GM12878 (cell line): ENCODE results near the gene IL22RA2. TPM values are rescaled to one million over a fixed set of nuclear protein-coding genes. Genes with fewer than 3 reads are reported as not detected.

Experiments used
- ATAC-seq: fragments of 200-7000 bp; cut with Tn5 transposase; 3 replicates; pipeline ENCODE4 v1.9.1; 2020; ENCODE audit warnings: mild to moderate bottlenecking, moderate library complexity
- Bru-seq: library from RNA; stranded (reverse); fragments of 400-500 nt; gene quantifications from one replicate; lab custom pipeline; 2021; lab: Mats Ljungman, UMichigan
- BruChase-seq, 2 experiments: library from RNA; stranded (reverse); fragments of 400-500 nt; gene quantifications; one replicate each; lab custom pipeline; 2021; lab: Mats Ljungman, UMichigan
- BruUV-seq: library from RNA; stranded (reverse); fragments of 400-500 nt; replicated peaks from 2 replicates; lab custom pipeline; 2021; lab: Mats Ljungman, UMichigan
- CTCF ChIA-PET: fragments of 300-600 bp; sonication (Branson Sonifier 250); formaldehyde crosslinking; extraction: SDS; loops from one replicate; lab custom pipeline; 2021; ENCODE audit warnings: inconsistent platforms; lab: Yijun Ruan, JAX
- POLR2A ChIA-PET: fragments of 350-600 bp; formaldehyde crosslinking; extraction: SDS; loops from one replicate; lab custom pipeline; 2021; ENCODE audit warnings: inconsistent platforms; lab: Charles Lee
- RAD21 ChIA-PET: fragments of 300-600 bp; sonication (Branson Sonifier 250); formaldehyde crosslinking; loops from one replicate; lab custom pipeline; 2023; ENCODE audit warnings: antibody characterized with exemption; ENCODE audit not compliant: unreplicated experiment; lab: Charles Lee
- SMC1A ChIA-PET: fragments of 300-600 bp; sonication (Branson Sonifier 250); formaldehyde crosslinking; loops from one replicate; lab custom pipeline; 2023; ENCODE audit not compliant: unreplicated experiment, uncharacterized antibody; lab: Charles Lee
- DNase-seq: peaks from one replicate; pipeline ENCODE4 v3.0.0-alpha.2; 2011; ENCODE audit warnings: low read depth, low spot score
- FAIRE-seq: peaks from 3 replicates; lab custom pipeline; 2011; peaks lifted over from hg19 to GRCh38; lab: Jason Lieb, UNC
- H2AFZ ChIP-seq: 2 replicates; pipeline ENCODE4 v1.6.0; 2011; ENCODE audit warnings: low read depth, low read length, control low read depth; ENCODE audit not compliant: control insufficient read depth
- H3K27ac ChIP-seq: 2 replicates; pipeline ENCODE4 v1.5.1; 2011; ENCODE audit warnings: control low read depth; ENCODE audit not compliant: control insufficient read depth, insufficient read depth
- H3K27me3 ChIP-seq, 2 experiments: replicated peaks in 1 of 2; 2 replicates each; pipeline versions ENCODE4 v1.6.0 to v1.6.1; 2011; ENCODE audit warnings: low read length in 1 of 2; ENCODE audit not compliant: control insufficient read depth in 2 of 2, insufficient read depth in 2 of 2
- H3K36me3 ChIP-seq, 2 experiments: 2 replicates each; pipeline ENCODE4 v1.5.1; 2011; ENCODE audit warnings: low read length in 1 of 2; ENCODE audit not compliant: control insufficient read depth in 2 of 2, insufficient read depth in 2 of 2
- H3K4me1 ChIP-seq: 2 replicates; pipeline ENCODE4 v1.6.1; 2011; ENCODE audit warnings: mild to moderate bottlenecking, low read length, moderate library complexity, mixed read lengths; ENCODE audit not compliant: control insufficient read depth, insufficient read depth
- H3K4me2 ChIP-seq: 2 replicates; pipeline ENCODE4 v1.6.0; 2011; ENCODE audit warnings: control low read depth; ENCODE audit not compliant: control insufficient read depth, insufficient read depth
- H3K4me3 ChIP-seq: fragments of 200-600 bp; sonication (generic); 2 replicates; pipeline ENCODE4 v1.5.1; 2016
- H3K79me2 ChIP-seq: 2 replicates; pipeline ENCODE4 v1.6.0; 2011; ENCODE audit warnings: low read length; ENCODE audit not compliant: control insufficient read depth, insufficient read depth
- H3K9ac ChIP-seq: 2 replicates; pipeline ENCODE4 v1.8.0; 2011; ENCODE audit warnings: low read length, control low read depth, mixed read lengths; ENCODE audit not compliant: control insufficient read depth, insufficient read depth
- H3K9me3 ChIP-seq: replicated peaks from 3 replicates; pipeline ENCODE4 v1.5.1; 2011; ENCODE audit warnings: mild to moderate bottlenecking, low read length; ENCODE audit not compliant: control insufficient read depth, insufficient read depth
- H4K20me1 ChIP-seq: 2 replicates; pipeline ENCODE4 v1.6.0; 2011; ENCODE audit not compliant: control insufficient read depth, insufficient read depth
- FOXM1 ChIP-seq: IDR thresholded peaks from 2 replicates; pipeline ENCODE4 v1.6.1; 2012; ENCODE audit warnings: low read depth, mild to moderate bottlenecking, inconsistent platforms, low read length, moderate library complexity
- IKZF1 ChIP-seq: fragments of 450-650 bp; conservative IDR thresholded peaks from 2 replicates; pipeline ENCODE4 v1.6.1; 2017; ENCODE audit warnings: antibody characterized with exemption, mild to moderate bottlenecking
- SKIL ChIP-seq: fragments of 450-650 bp; IDR thresholded peaks from 2 replicates; pipeline ENCODE4 v1.6.1; 2017; ENCODE audit warnings: mild to moderate bottlenecking, low read depth, inconsistent platforms; ENCODE audit not compliant: poor library complexity, severe bottlenecking
- SMC3 ChIP-seq: IDR thresholded peaks from 2 replicates; pipeline ENCODE4 v1.6.1; 2011; ENCODE audit warnings: low read length, improper control_type of control experiment, borderline replicate concordance
- ZNF24 ChIP-seq: fragments of 450-650 bp; IDR thresholded peaks from 2 replicates; pipeline ENCODE4 v1.6.1; 2017; ENCODE audit warnings: antibody characterized with exemption, mild to moderate bottlenecking
- WGBS: methylation state at CpG from one replicate; pipeline ENCODE4 v1.1.6; 2016; ENCODE audit warnings: low lambda C conversion rate; ENCODE audit not compliant: insufficient replicate concordance, insufficient coverage; ENCODE audit errors: missing lambda C conversion rate; 5-methylcytosine and 5-hydroxymethylcytosine counted together
- in situ Hi-C: fragments of 300-500 bp; cut with MboI; formaldehyde crosslinking; loops from 9 replicates; pipeline ENCODE4 v1.14.3; 2018; ENCODE audit warnings: mixed read lengths
- intact Hi-C: fragments of 100-400 bp; cut with micrococcal nuclease; formaldehyde crosslinking; loops from one replicate; pipeline ENCODE4 v1.14.2; 2022; ENCODE audit not compliant: unreplicated experiment
- long read RNA-seq, 2 experiments: library from polyadenylated mRNA; unstranded; transcript quantifications; one replicate each; pipeline ENCODE4 v2.0.0, GENCODE V29; 2019 to 2020
- polyA minus RNA-seq, 3 experiments: library from RNA; depleted of rRNA, polyadenylated mRNA; stranded (reverse); fragments of >200 nt; gene quantifications; 2 replicates each; pipeline ENCODE4 v1.2.3, GENCODE V29; 2011
- polyA plus RNA-seq, 11 experiments: library from polyadenylated mRNA; depleted of rRNA in 4 of 11; unstranded in 6 of 11; stranded (reverse) in 5 of 11; fragments of >200 nt; fragmentation: Nextera tagmentation in 4 of 11; fragmentation: Illumina TruSeq in 1 of 11; extraction: Ambion mirVana in 4 of 11; extraction: Trizol in 1 of 11; gene quantifications; 1 replicate in 1 of 11; 2 replicates in 10 of 11; pipeline versions ENCODE4 v1.2.1 to v1.2.3, GENCODE V29; 2011 to 2016; ENCODE audit warnings: inconsistent platforms in 2 of 11, missing spikeins in 2 of 11, low read depth in 1 of 11
- total RNA-seq, 4 experiments: library from RNA; depleted of rRNA in 3 of 4; stranded (reverse); fragments of >200 nt in 3 of 4; fragmentation: Illumina TruSeq in 1 of 4; extraction: Trizol in 1 of 4; gene quantifications; 2 replicates each; pipeline versions ENCODE4 v1.2.1 to v1.2.3, GENCODE V29; 2013 to 2021

Gene IL22RA2, protein sequence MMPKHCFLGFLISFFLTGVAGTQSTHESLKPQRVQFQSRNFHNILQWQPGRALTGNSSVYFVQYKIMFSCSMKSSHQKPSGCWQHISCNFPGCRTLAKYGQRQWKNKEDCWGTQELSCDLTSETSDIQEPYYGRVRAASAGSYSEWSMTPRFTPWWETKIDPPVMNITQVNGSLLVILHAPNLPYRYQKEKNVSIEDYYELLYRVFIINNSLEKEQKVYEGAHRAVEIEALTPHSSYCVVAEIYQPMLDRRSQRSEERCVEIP
- total RNA-seq (2013; cell fraction: nucleolus; rRNA removed), result not detected in 2 replicates
- total RNA-seq (2014; rRNA removed) (0.06 and 0.16 TPM in 2 replicates), total RNA-seq (2014; rRNA removed; fragmentation: Illumina TruSeq; extraction: Trizol) (0.14 and 0.18 TPM in 2 replicates), total RNA-seq (2021) (0.08 and 0.18 TPM in 2 replicates), polyA plus RNA-seq (2011; rRNA removed) (0.05 and 0.09 TPM in 2 replicates), polyA plus RNA-seq (2014; fragmentation: Illumina TruSeq; extraction: Trizol) (0.09 TPM in 1 of 2 replicates, not detected in the other), polyA plus RNA-seq (2014; fragmentation: Nextera tagmentation; extraction: Ambion mirVana) (under 1 TPM in 1 of 2 experiments, not detected in 1; 0.22 TPM), polyA plus RNA-seq (2014; rRNA removed) (0.05 and 0.06 TPM in 2 replicates), polyA plus RNA-seq (2016; fragmentation: Nextera tagmentation; extraction: Ambion mirVana) (not detected), polyA minus RNA-seq (2011; rRNA and poly(A)+ RNA removed) (not detected in 2 replicates), Bru-seq, nascent RNA (percentile 28 among the genes with signal in this experiment), BruChase-seq, experiment 1, labeled RNA remaining after a 6-hour chase (percentile 12 among the genes with signal in this experiment), BruChase-seq, experiment 2, labeled RNA remaining after a 2-hour chase (percentile 11 among the genes with signal in this experiment)
- not detected for polyA plus RNA-seq (2011; ENCODE audit: low read depth)
- 0.01 TPM in 1 of 2 replicates, not detected in the other for polyA plus RNA-seq (2011; cell fraction: cytosol; rRNA removed)
- not detected in 2 replicates for polyA plus RNA-seq (2011; cell fraction: nucleus; rRNA removed)
- polyA plus RNA-seq (2012), result 0.20 and 0.28 TPM in 2 replicates
- not detected in 2 replicates for polyA minus RNA-seq (2011; cell fraction: cytosol; rRNA and poly(A)+ RNA removed)
- polyA minus RNA-seq (2011; cell fraction: nucleus; rRNA and poly(A)+ RNA removed), result not detected in 2 replicates
- long read RNA-seq, experiment 1, result 0 reads
- long read RNA-seq, experiment 2, result 0 reads

DNA sequence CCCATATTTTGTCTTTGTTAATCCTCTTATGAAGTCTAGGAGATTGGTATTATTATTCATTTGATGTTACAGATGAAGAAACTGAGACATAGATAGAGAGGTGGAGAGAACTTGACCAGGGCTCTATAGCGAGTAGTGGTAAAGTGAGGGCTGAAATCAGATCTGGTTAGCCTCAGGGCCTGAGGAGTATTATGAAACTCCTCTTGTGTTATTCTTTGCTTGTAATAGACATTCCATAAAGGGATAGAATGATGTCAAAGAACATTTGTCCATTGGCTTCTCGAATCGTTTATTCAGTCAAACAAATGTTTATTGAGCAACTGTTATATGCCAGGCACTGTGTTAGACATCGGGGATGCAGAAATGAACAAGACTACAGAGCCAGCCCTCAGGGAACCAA, at the start of gene IL22RA2:
TSS of gene IL22RA2 (minus strand) at position 144 of the 400 bp plus-strand sequence. CDS start 11,895 bp downstream, outside the sequence.
- Histone ChIP-seq H3K9ac (peak within 1 kb of the TSS; percentile 3; the same call in 1 of the 2 replicates), H3K4me2 (peak within 1 kb of the TSS; percentile 39; the same call in 1 of the 2 replicates), H3K79me2 (no peaks in the 10 kb centered on the region; the same call in 1 of the 2 replicates), H3K27ac (peak within 1 kb of the TSS; percentile 84), H3K4me1 (peaks cover 42% of the 10 kb centered on the region), H3K4me3 (no peak within 1 kb of the TSS), H3K9me3 (peaks cover 11% of the 10 kb centered on the region; the same call in 2 of the 3 replicates), H2AFZ (no peak within 1 kb of the TSS; the same call in 1 of the 2 replicates), H3K27me3 (no peaks in the 10 kb centered on the region), H4K20me1 (no peaks in the 10 kb centered on the region), H3K36me3 (no peaks in the 10 kb centered on the region)
- no TSS peak for BruUV-seq
- ChIA-PET POLR2A (interaction anchor here (1.4 to 2.0 kb wide), 4 partner anchors 18 to 89 kb away, joined by 4 to 5 read pairs (median 4); no protein-coding TSS in a partner anchor), CTCF (interaction anchor here (0.6 to 1.2 kb wide), 2 partner anchors 28 to 31 kb away, joined by 3 to 4 read pairs; no protein-coding TSS in a partner anchor), SMC1A (interaction anchor here (0.9 to 3.5 kb wide), 8 partner anchors 8 to 97 kb away, joined by 3 to 20 read pairs (median 10); no protein-coding TSS in a partner anchor), RAD21 (interaction anchor here (2.9 to 11.3 kb wide), 6 partner anchors 40 to 75 kb away, joined by 11 to 500 read pairs (median 22); no protein-coding TSS in a partner anchor)
- in situ Hi-C loops, result no loop called here
- no peak for FAIRE-seq
- intact Hi-C loops, result no loop called here
- DNase-seq, result no peak
- WGBS, result 95% methylated on average over 4 of the region's 4 CpGs
- ATAC-seq, result no peak
- TF ChIP-seq ZNF24 (peak; percentile 49; the same call in 1 of the 2 replicates), SMC3 (no peak), SKIL (no peak), FOXM1 (no peak), IKZF1 (no peak)
